ENCODE measurements around the gene KLC4.

Gene KLC4

GRCh38 chr6:43059168-43060033 lies at the start of gene KLC4, which contains the start of gene MRPL2:
TSS of gene KLC4 (plus strand) at chr6:43059631. CDS start at chr6:43061336, 1,705 bp downstream.
TSS of gene MRPL2 (minus strand) at chr6:43059434. CDS start at chr6:43059381, 53 bp downstream.
- DNase-seq (ENCODE audit: low spot score), result peak; percentile 98

GRCh38 chr6:43011207-43011606 lies 48.2 kb upstream of the KLC4 start:
- DNase-seq (ENCODE audit: low spot score), result no peak

- no peak for DNase-seq (ENCODE audit: low spot score)
Measured at GRCh38 chr6:43012364-43012763, 47.1 kb upstream of the KLC4 start.

- no peak for DNase-seq (ENCODE audit: low spot score)
Measured at GRCh38 chr6:43013097-43013842, 46.2 kb upstream of the KLC4 start.

- DNase-seq (ENCODE audit: low spot score), result peak; percentile 100
Measured at GRCh38 chr6:43013843-43014433, 45.5 kb upstream of the KLC4 start, which contains the start of the genes KLHDC3 and MEA1. TSS of gene KLHDC3 (plus strand) at chr6:43014249. CDS start at chr6:43017193, 2,944 bp downstream. TSS of gene MEA1 (minus strand) at chr6:43013946. CDS start at chr6:43013813, 133 bp downstream.

- DNase-seq (ENCODE audit: low spot score), result no peak
Measured at GRCh38 chr6:43014434-43014909, 45.0 kb upstream of the KLC4 start.

- DNase-seq (ENCODE audit: low spot score), result no peak
Measured at GRCh38 chr6:43016176-43016942, 43.1 kb upstream of the KLC4 start.

GRCh38 chr6:43016943-43017334 lies 42.5 kb upstream of the KLC4 start:
- DNase-seq (ENCODE audit: low spot score), result no peak

GRCh38 chr6:43019152-43019551 lies 40.3 kb upstream of the KLC4 start:
- DNase-seq (ENCODE audit: low spot score), result no peak

GRCh38 chr6:43020052-43020705 lies 39.3 kb upstream of the KLC4 start:
- no peak for DNase-seq (ENCODE audit: low spot score)

GRCh38 chr6:43020847-43021246 lies 38.6 kb upstream of the KLC4 start:
- no peak for DNase-seq (ENCODE audit: low spot score)

GRCh38 chr6:43021270-43022047 lies 38.0 kb upstream of the KLC4 start, which contains the start of gene RRP36:
TSS of gene RRP36 (plus strand) at chr6:43021623. CDS start at chr6:43021655, 32 bp downstream.
- DNase-seq (ENCODE audit: low spot score), result peak; percentile 63

- no peak for DNase-seq (ENCODE audit: low spot score)
Measured at GRCh38 chr6:43024436-43024835, 35.0 kb upstream of the KLC4 start.

- DNase-seq (ENCODE audit: low spot score), result no peak
Measured at GRCh38 chr6:43026365-43026764, 33.1 kb upstream of the KLC4 start.

GRCh38 chr6:43029120-43029519 lies 30.3 kb upstream of the KLC4 start:
- DNase-seq (ENCODE audit: low spot score), result no peak

GRCh38 chr6:43032326-43032725 lies 27.1 kb upstream of the KLC4 start:
- DNase-seq (ENCODE audit: low spot score), result no peak

- DNase-seq (ENCODE audit: low spot score), result no peak
Measured at GRCh38 chr6:43033496-43034189, 25.8 kb upstream of the KLC4 start.

GRCh38 chr6:43034190-43034525 lies 25.3 kb upstream of the KLC4 start:
- DNase-seq (ENCODE audit: low spot score), result no peak

- no peak for DNase-seq (ENCODE audit: low spot score)
Measured at GRCh38 chr6:43035495-43036194, 23.8 kb upstream of the KLC4 start.

All from CD4-positive, alpha-beta T cell treated with Interleukin-6 at 100 ng/mL for 8 hours (primary cell).